Hepatocyte (in vitro differentiated cells): ENCODE measurements around the gene CTBP2. TPM values are rescaled to one million over a fixed set of nuclear protein-coding genes. Genes with fewer than 3 reads are reported as not detected.

Source experiments
- DNase-seq: peaks from one replicate; pipeline ENCODE4 v3.0.0-alpha.2; 2016; ENCODE audit warnings: low spot score
- H2AFZ ChIP-seq: fragments of 200-600 bp; sonication (generic); 2 replicates; pipeline ENCODE4 v1.6.0; 2016; ENCODE audit warnings: antibody characterized with exemption, mild to moderate bottlenecking
- H3K27ac ChIP-seq: fragments of 200-600 bp; sonication (generic); 2 replicates; pipeline ENCODE4 v1.5.1; 2016; ENCODE audit warnings: mild to moderate bottlenecking
- H3K27me3 ChIP-seq: fragments of 200-600 bp; sonication (generic); 2 replicates; pipeline ENCODE4 v1.6.1; 2016
- H3K36me3 ChIP-seq: fragments of 200-600 bp; sonication (generic); replicated peaks from 2 replicates; pipeline ENCODE4 v1.5.1; 2016; ENCODE audit warnings: low read depth; ENCODE audit not compliant: insufficient read depth
- H3K4me1 ChIP-seq: fragments of 200-600 bp; sonication (generic); 2 replicates; pipeline ENCODE4 v1.5.1; 2016; ENCODE audit warnings: mild to moderate bottlenecking, moderate library complexity; ENCODE audit not compliant: insufficient read depth
- H3K4me2 ChIP-seq: fragments of 200-600 bp; sonication (generic); 2 replicates; pipeline ENCODE4 v1.6.0; 2016
- H3K4me3 ChIP-seq: fragments of 200-600 bp; sonication (generic); 2 replicates; pipeline ENCODE4 v1.5.1; 2016; ENCODE audit warnings: mild to moderate bottlenecking
- H3K79me2 ChIP-seq: fragments of 200-600 bp; sonication (generic); 2 replicates; pipeline ENCODE4 v1.6.0; 2017; ENCODE audit warnings: mild to moderate bottlenecking
- H3K9me2 ChIP-seq: fragments of 200-600 bp; sonication (generic); replicated peaks from 2 replicates; pipeline ENCODE4 v1.6.0; 2017; ENCODE audit warnings: mild to moderate bottlenecking; ENCODE audit not compliant: insufficient read depth
- H3K9me3 ChIP-seq: fragments of 200-600 bp; sonication (generic); 2 replicates; pipeline ENCODE4 v1.5.1; 2016; ENCODE audit warnings: low read depth, mild to moderate bottlenecking
- H4K20me1 ChIP-seq: fragments of 200-600 bp; sonication (generic); 2 replicates; pipeline ENCODE4 v1.6.0; 2016; ENCODE audit warnings: mild to moderate bottlenecking; ENCODE audit not compliant: insufficient read depth, poor library complexity, severe bottlenecking
- EZH2 ChIP-seq: fragments of 200-600 bp; sonication (generic); IDR thresholded peaks from 2 replicates; pipeline ENCODE4 v1.6.1; 2016; ENCODE audit warnings: antibody characterized with exemption, mild to moderate bottlenecking, borderline replicate concordance
- EZH2phosphoT487 ChIP-seq: fragments of 200-600 bp; sonication (generic); IDR thresholded peaks from one replicate; pipeline ENCODE4 v1.6.1; 2018; ENCODE audit warnings: antibody characterized with exemption, mild to moderate bottlenecking, low read depth, moderate library complexity; ENCODE audit not compliant: unreplicated experiment, severe bottlenecking
- WGBS: methylation state at CpG from one replicate; pipeline ENCODE4 v1.1.6; 2016; ENCODE audit warnings: low lambda C conversion rate; ENCODE audit errors: missing lambda C conversion rate; 5-methylcytosine and 5-hydroxymethylcytosine counted together
- polyA plus RNA-seq: library from polyadenylated mRNA; unstranded; fragments of >200 nt; fragmentation: Nextera tagmentation; extraction: Ambion mirVana; gene quantifications from 2 replicates; pipeline ENCODE4 v1.2.1, GENCODE V29; 2016
- total RNA-seq: library from RNA; depleted of rRNA; stranded (reverse); fragments of >200 nt; gene quantifications from 2 replicates; pipeline ENCODE4 v1.2.3, GENCODE V29; 2014
- TF ChIP-seq, protein P1 (sequence below): fragments of 200-600 bp; sonication (generic); IDR thresholded peaks from 2 replicates; pipeline ENCODE4 v1.5.1; 2016; ENCODE audit warnings: antibody characterized with exemption, mild to moderate bottlenecking; ENCODE audit not compliant: poor library complexity

The CTBP2 gene
- total and polyA plus RNA-seq, 2 experiments from 2014 or later: 61.3 to 81.0 TPM

DNA sequence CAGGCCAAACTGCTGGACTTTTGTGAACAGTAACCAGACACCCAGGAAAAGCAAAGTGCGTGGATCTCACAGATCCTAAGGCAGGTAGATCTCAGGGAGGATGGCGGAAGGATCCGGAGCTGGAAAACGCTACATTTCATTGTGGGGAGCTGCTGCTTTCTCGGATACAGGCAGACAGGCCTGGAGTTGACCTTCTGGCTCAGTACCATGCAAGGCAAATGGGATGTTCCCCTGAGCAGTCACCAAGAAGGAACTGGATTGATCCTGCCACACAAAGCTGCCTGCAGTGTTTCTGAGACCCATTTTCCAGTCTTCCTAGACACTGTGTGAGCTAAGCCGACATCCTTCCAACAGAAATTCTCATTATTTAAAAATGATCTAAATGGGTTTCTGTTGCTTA, 152.9 kb downstream of the CTBP2 start:
- Histone ChIP-seq H3K9me3 (no peaks in the 10 kb centered on the region), H3K4me1 (no peaks in the 10 kb centered on the region), H3K79me2 (peaks cover 94% of the 10 kb centered on the region), H4K20me1 (peaks cover 26% of the 10 kb centered on the region), H3K4me2 (no peak overlapping the region), H2AFZ (no peak overlapping the region), H3K9me2 (no peaks in the 10 kb centered on the region), H3K27ac (peak overlapping the region; percentile 88), H3K4me3 (no peak overlapping the region), H3K36me3 (no peaks in the 10 kb centered on the region), H3K27me3 (no peaks in the 10 kb centered on the region)
- no peak for DNase-seq
- WGBS: 74% methylated on average over 6 of the region's 6 CpGs
- TF ChIP-seq EZH2: no peak
- no peak for TF ChIP-seq EZH2phosphoT487

DNA sequence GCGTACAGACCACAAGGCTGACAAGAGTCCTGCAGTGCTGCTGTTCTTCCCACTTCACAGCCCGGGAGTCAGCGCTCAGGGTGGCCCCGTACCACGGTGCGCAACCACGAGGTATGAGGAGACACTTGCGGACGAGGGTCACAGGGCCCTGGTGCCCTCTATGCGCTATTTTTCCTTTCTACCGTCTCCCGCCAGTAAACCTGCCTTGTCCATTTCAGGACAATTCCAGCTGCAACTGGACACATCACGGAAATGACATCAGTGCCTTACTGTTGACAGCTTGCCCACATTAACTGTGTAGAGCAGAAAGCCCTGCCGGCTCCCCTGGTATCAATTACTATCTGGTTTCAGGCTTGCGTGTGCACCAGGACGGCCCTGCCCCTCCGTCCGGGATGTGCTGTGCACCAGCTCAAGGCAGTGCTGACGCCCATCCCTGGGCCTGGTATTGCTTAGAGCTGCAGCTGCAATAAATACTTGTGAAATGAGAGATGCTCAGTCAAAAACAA, 153.4 kb downstream of the CTBP2 start:
- H3K27ac ChIP-seq: peak overlapping the region; percentile 88
- H3K4me2 ChIP-seq: no peak overlapping the region
- H3K9me3 ChIP-seq: no peaks in the 10 kb centered on the region
- H3K4me3 ChIP-seq: no peak overlapping the region
- H3K27me3 ChIP-seq: no peaks in the 10 kb centered on the region
- H3K9me2 ChIP-seq: no peaks in the 10 kb centered on the region
- peak; percentile 49 for DNase-seq
- H4K20me1 ChIP-seq: peaks cover 27% of the 10 kb centered on the region
- H3K79me2 ChIP-seq: peaks cover 89% of the 10 kb centered on the region
- no peak overlapping the region for H2AFZ ChIP-seq
- 72% methylated on average over 19 of the region's 19 CpGs for WGBS
- no peaks in the 10 kb centered on the region for H3K36me3 ChIP-seq
- no peaks in the 10 kb centered on the region for H3K4me1 ChIP-seq
- TF ChIP-seq, protein P1, sequence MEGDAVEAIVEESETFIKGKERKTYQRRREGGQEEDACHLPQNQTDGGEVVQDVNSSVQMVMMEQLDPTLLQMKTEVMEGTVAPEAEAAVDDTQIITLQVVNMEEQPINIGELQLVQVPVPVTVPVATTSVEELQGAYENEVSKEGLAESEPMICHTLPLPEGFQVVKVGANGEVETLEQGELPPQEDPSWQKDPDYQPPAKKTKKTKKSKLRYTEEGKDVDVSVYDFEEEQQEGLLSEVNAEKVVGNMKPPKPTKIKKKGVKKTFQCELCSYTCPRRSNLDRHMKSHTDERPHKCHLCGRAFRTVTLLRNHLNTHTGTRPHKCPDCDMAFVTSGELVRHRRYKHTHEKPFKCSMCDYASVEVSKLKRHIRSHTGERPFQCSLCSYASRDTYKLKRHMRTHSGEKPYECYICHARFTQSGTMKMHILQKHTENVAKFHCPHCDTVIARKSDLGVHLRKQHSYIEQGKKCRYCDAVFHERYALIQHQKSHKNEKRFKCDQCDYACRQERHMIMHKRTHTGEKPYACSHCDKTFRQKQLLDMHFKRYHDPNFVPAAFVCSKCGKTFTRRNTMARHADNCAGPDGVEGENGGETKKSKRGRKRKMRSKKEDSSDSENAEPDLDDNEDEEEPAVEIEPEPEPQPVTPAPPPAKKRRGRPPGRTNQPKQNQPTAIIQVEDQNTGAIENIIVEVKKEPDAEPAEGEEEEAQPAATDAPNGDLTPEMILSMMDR: no peak
- no peak for TF ChIP-seq EZH2phosphoT487
- TF ChIP-seq EZH2: no peak

DNA sequence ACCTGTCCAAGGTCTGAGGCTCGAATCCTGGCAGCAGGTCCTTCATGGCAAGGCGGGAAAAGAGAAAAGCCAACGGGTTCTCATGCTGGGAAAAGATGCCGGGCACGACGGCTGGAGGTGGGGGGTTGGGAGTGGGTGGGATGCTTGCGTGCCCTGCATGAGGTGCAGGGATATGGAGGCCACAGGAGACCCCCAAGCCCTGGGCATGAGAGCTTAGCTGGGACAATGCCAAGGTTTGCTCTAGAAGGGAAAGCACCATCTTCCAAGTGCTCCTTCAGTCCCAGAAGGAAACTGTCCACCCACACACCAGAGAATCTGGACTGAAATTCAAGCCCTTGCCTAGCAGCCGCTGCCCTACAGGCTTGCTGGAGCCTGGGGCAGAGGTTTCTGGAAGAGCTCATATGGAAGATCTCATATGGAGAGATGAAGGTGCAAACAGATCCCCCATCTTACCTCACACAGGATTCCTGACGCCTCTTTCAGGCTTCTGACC, 154.1 kb downstream of the CTBP2 start:
- 95% methylated on average over 9 of the region's 9 CpGs for WGBS
- H3K36me3 ChIP-seq: no peaks in the 10 kb centered on the region
- H4K20me1 ChIP-seq: peaks cover 29% of the 10 kb centered on the region

More for the DNA sequence above, 154.1 kb downstream of the CTBP2 start:
- H3K4me3 ChIP-seq: no peak overlapping the region
- H3K9me2 ChIP-seq: no peaks in the 10 kb centered on the region
- no peak overlapping the region for H3K4me2 ChIP-seq
- H3K9me3 ChIP-seq: no peaks in the 10 kb centered on the region
- no peaks in the 10 kb centered on the region for H3K4me1 ChIP-seq
- TF ChIP-seq EZH2: no peak
- TF ChIP-seq, protein P1: no peak
- no peak for TF ChIP-seq EZH2phosphoT487
- peaks cover 84% of the 10 kb centered on the region for H3K79me2 ChIP-seq
- DNase-seq: no peak
- no peak overlapping the region for H2AFZ ChIP-seq
- no peaks in the 10 kb centered on the region for H3K27me3 ChIP-seq
- H3K27ac ChIP-seq: peak overlapping the region; percentile 88
